DND-41 (cell line): ENCODE measurements around the gene ZNF600.
"Not testable (repeated sequence)": the region's sequence is repeated elsewhere in the genome, so short reads cannot be mapped to it uniquely, and the experiment has no call there.

Experiments
- EZH2 ChIP-seq: IDR thresholded peaks from 3 replicates; pipeline ENCODE4 v1.6.1; 2012; ENCODE audit warnings: borderline replicate concordance, low read depth, mild to moderate bottlenecking, moderate library complexity, low read length, inconsistent platforms; ENCODE audit not compliant: severe bottlenecking
- TF ChIP-seq, protein P1 (sequence below): IDR thresholded peaks from 2 replicates; pipeline ENCODE4 v1.5.1; 2012; ENCODE audit warnings: borderline replicate concordance, low read length, moderate library complexity, mild to moderate bottlenecking; ENCODE audit not compliant: poor library complexity, severe bottlenecking; ENCODE audit errors: extremely low read depth

DNA sequence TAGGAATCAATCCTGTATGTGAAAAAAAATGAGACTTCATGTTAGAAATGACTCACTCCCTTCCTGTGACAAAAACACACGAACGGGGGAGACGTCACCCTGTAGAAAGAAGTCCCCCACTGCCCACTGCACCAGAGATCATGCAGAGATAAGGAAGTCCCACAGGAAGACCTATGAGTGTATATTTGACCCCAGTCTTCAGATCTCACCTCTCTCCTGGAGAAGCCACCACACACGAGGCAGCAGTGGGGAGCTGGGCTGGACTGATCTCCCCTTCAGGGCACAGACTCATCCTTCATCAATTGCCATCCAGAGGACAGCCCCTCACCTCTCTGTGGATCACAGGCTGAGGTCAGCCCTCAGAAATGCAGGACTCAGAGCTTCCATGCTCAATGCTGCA lies 70.7 kb downstream of the ZNF600 start:
- TF ChIP-seq, protein P1, sequence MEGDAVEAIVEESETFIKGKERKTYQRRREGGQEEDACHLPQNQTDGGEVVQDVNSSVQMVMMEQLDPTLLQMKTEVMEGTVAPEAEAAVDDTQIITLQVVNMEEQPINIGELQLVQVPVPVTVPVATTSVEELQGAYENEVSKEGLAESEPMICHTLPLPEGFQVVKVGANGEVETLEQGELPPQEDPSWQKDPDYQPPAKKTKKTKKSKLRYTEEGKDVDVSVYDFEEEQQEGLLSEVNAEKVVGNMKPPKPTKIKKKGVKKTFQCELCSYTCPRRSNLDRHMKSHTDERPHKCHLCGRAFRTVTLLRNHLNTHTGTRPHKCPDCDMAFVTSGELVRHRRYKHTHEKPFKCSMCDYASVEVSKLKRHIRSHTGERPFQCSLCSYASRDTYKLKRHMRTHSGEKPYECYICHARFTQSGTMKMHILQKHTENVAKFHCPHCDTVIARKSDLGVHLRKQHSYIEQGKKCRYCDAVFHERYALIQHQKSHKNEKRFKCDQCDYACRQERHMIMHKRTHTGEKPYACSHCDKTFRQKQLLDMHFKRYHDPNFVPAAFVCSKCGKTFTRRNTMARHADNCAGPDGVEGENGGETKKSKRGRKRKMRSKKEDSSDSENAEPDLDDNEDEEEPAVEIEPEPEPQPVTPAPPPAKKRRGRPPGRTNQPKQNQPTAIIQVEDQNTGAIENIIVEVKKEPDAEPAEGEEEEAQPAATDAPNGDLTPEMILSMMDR = not testable (repeated sequence)
- TF ChIP-seq EZH2 = not testable (repeated sequence)
